A673 (cell line): Measurements from ENCODE around the gene CEP41. TPM values are rescaled to one million over a fixed set of nuclear protein-coding genes. Genes with fewer than 3 reads are reported as not detected.

Source experiments
- BruUV-seq: library from RNA; stranded (reverse); fragments of 400-500 nt; replicated peaks from 2 replicates; lab custom pipeline; 2021; lab: Mats Ljungman, UMichigan
- CTCF ChIA-PET: fragments of 300-600 bp; sonication (Branson Sonifier 250); formaldehyde crosslinking; loops from one replicate; lab custom pipeline; 2022; ENCODE audit warnings: antibody characterized with exemption; lab: Charles Lee
- POLR2A ChIA-PET: fragments of 300-600 bp; sonication (Branson Sonifier 250); formaldehyde crosslinking; loops from one replicate; lab custom pipeline; 2022; ENCODE audit warnings: antibody characterized with exemption; ENCODE audit not compliant: low non-redundant PET; lab: Charles Lee
- DNase-seq: peaks from one replicate; pipeline ENCODE4 v3.0.0-alpha.2; 2015; ENCODE audit warnings: low spot score
- H3K27ac ChIP-seq: fragments of 200-600 bp; sonication (generic); 2 replicates; pipeline ENCODE4 v1.5.1; 2016; ENCODE audit warnings: mixed run types, low read depth, mild to moderate bottlenecking, mixed read lengths, antibody characterized with exemption, low read length; ENCODE audit not compliant: poor library complexity, severe bottlenecking
- H3K27me3 ChIP-seq: fragments of 200-600 bp; sonication (generic); replicated peaks from 2 replicates; pipeline ENCODE4 v1.6.1; 2017; ENCODE audit warnings: mixed run types, low read depth, mild to moderate bottlenecking, mixed read lengths, antibody characterized with exemption, low read length; ENCODE audit not compliant: insufficient read depth, poor library complexity
- H3K36me3 ChIP-seq: fragments of 200-600 bp; sonication (generic); 2 replicates; pipeline ENCODE4 v1.6.1; 2016; ENCODE audit warnings: mixed run types, mild to moderate bottlenecking, mixed read lengths, antibody characterized with exemption, low read length; ENCODE audit not compliant: insufficient read depth, poor library complexity, severe bottlenecking
- H3K4me1 ChIP-seq: fragments of 200-600 bp; sonication (generic); 2 replicates; pipeline ENCODE4 v1.6.1; 2017; ENCODE audit warnings: mixed run types, mild to moderate bottlenecking, mixed read lengths, antibody characterized with exemption, low read length; ENCODE audit not compliant: insufficient read depth, poor library complexity, severe bottlenecking
- H3K4me3 ChIP-seq: fragments of 200-600 bp; sonication (generic); 2 replicates; pipeline ENCODE4 v1.5.1; 2016; ENCODE audit warnings: low read depth, mixed run types, mild to moderate bottlenecking, mixed read lengths, low read length; ENCODE audit not compliant: poor library complexity, severe bottlenecking
- H3K9me3 ChIP-seq: fragments of 200-600 bp; sonication (generic); 2 replicates; pipeline ENCODE4 v1.6.1; 2016; ENCODE audit warnings: mixed run types, low read depth, mild to moderate bottlenecking, mixed read lengths, antibody characterized with exemption, low read length; ENCODE audit not compliant: poor library complexity, severe bottlenecking
- EZH2 ChIP-seq: fragments of 200-600 bp; sonication (generic); IDR thresholded peaks from 2 replicates; pipeline ENCODE4 v1.6.1; 2017; ENCODE audit warnings: borderline replicate concordance, low read depth, mild to moderate bottlenecking, mixed read lengths, antibody characterized with exemption, low read length; ENCODE audit not compliant: poor library complexity, severe bottlenecking
- intact Hi-C: fragments of 100-400 bp; cut with micrococcal nuclease; formaldehyde crosslinking; loops from one replicate; pipeline ENCODE4 v1.10.0; 2022; ENCODE audit not compliant: unreplicated experiment
- total RNA-seq: library from RNA; stranded (reverse); gene quantifications from 2 replicates; pipeline ENCODE4 v1.2.3, GENCODE V29; 2021
- TF ChIP-seq, protein P1 (sequence below): fragments of 300-800, 200-600 bp; sonication (generic); conservative IDR thresholded peaks from 2 replicates; pipeline ENCODE4 v1.5.1; 2017; ENCODE audit warnings: low read depth, mild to moderate bottlenecking, antibody characterized with exemption, low read length, moderate library complexity, mixed read lengths

CEP41 gene
- total RNA-seq, 1 experiment from 2014 or later = 25.7 TPM

DNA sequence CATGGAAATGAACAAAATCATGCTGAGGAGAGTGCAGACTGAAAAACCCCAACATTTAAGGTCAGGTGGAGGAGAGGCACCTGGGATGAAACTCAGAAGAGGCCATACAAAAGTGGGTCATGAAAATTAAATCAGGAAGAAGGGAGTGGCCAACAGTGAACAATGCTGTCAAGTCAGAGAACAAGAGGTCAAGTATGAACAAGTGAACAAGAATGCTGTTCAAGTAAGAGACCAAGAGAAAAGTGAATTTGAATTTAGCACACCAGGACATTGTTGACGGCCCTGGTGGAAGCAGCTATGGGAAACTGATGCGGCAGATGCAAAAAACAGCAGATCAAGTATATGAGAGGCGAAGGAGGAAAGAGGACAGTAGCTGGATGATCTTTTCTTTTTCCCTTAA, 7.9 kb downstream of the CEP41 start:
- CTCF ChIA-PET = no interaction called here
- DNase-seq = no peak
- Histone ChIP-seq H3K36me3 (no peaks in the 10 kb centered on the region), H3K4me1 (no peaks in the 10 kb centered on the region), H3K4me3 (no peak overlapping the region), H3K27ac (no peak overlapping the region), H3K27me3 (no peaks in the 10 kb centered on the region), H3K9me3 (no peaks in the 10 kb centered on the region)
- intact Hi-C loops = no loop called here
- POLR2A ChIA-PET = no interaction called here
- BruUV-seq = no TSS peak
- TF ChIP-seq EZH2 = no peak
- TF ChIP-seq, protein P1, sequence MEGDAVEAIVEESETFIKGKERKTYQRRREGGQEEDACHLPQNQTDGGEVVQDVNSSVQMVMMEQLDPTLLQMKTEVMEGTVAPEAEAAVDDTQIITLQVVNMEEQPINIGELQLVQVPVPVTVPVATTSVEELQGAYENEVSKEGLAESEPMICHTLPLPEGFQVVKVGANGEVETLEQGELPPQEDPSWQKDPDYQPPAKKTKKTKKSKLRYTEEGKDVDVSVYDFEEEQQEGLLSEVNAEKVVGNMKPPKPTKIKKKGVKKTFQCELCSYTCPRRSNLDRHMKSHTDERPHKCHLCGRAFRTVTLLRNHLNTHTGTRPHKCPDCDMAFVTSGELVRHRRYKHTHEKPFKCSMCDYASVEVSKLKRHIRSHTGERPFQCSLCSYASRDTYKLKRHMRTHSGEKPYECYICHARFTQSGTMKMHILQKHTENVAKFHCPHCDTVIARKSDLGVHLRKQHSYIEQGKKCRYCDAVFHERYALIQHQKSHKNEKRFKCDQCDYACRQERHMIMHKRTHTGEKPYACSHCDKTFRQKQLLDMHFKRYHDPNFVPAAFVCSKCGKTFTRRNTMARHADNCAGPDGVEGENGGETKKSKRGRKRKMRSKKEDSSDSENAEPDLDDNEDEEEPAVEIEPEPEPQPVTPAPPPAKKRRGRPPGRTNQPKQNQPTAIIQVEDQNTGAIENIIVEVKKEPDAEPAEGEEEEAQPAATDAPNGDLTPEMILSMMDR = no peak

DNA sequence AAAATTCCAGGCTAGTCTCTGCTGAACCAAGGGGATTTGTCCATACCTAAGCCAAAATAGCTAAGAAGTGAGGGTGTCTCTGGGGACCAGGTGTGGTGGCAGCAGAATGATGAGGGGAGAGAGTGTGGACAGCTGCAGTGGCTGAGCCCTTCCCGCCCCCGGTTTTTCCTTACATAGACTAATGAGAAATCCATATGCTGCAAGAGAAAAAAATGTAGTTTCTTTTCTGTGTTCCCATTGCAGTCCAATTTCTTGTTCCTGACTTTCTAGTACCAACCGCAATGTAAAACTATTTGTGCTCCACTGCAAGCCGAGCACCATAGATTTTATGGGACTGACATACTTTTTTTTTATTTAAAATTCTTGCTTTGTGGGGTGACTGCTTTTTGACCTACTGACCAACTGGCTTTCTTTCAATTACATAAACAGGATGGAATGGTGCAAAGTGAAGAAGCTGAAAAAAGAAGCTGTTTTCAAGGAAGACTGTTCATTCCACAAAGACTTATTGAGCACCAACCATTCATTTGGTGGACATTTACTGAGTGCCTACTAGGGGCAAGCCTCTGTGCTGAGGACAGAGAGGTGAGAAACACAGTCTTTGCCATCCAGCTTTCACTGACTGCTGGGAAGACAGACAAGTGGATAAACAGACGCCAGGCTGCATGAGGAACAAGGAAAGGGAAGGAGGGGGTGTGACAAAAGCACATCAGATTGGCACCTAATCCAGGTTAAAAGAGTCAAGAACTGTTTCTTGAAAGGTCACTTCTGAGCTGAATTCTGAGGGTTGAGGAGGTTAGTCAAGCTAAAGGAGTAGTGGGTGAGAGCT, 9.8 kb downstream of the CEP41 start:
- Histone ChIP-seq H3K27ac (no peak overlapping the region), H3K9me3 (no peaks in the 10 kb centered on the region), H3K36me3 (no peaks in the 10 kb centered on the region), H3K4me1 (no peaks in the 10 kb centered on the region), H3K4me3 (no peak overlapping the region), H3K27me3 (no peaks in the 10 kb centered on the region)
- TF ChIP-seq, protein P1 = no peak
- no peak for TF ChIP-seq EZH2
- no peak for DNase-seq
- POLR2A ChIA-PET = no interaction called here
- CTCF ChIA-PET = no interaction called here
- no TSS peak for BruUV-seq
- intact Hi-C loops = no loop called here

GRCh38 chr7:130430115-130430514, 10.7 kb downstream of the CEP41 start:
- POLR2A ChIA-PET = no interaction called here
- CTCF ChIA-PET = no interaction called here
- no peaks in the 10 kb centered on the region for H3K4me1 ChIP-seq
- H3K36me3 ChIP-seq = no peaks in the 10 kb centered on the region
- no peak overlapping the region for H3K27ac ChIP-seq
- no peak overlapping the region for H3K4me3 ChIP-seq
- intact Hi-C loops = no loop called here
- no TSS peak for BruUV-seq
- DNase-seq = no peak
- TF ChIP-seq, protein P1 = no peak
- no peak for TF ChIP-seq EZH2
- H3K9me3 ChIP-seq = no peaks in the 10 kb centered on the region
- H3K27me3 ChIP-seq = no peaks in the 10 kb centered on the region
